Stimulated activated CD4-positive, alpha-beta T cell treated with anti-CD3 and anti-CD28 coated beads, Interleukin-15, amount 100 ng/mL, for 48 hours (primary cell): Measurements from ENCODE around the gene MAPRE3.
"Not testable (repeated sequence)": the region's sequence is repeated elsewhere in the genome, so short reads cannot be mapped to it uniquely, and the experiment has no call there.

Experiments
- DNase-seq, 2 donors: peaks; one replicate each; pipeline ENCODE4 v3.0.0-alpha.2; 2020; ENCODE audit warnings: low read depth in 2 of 2

Gene MAPRE3

DNA sequence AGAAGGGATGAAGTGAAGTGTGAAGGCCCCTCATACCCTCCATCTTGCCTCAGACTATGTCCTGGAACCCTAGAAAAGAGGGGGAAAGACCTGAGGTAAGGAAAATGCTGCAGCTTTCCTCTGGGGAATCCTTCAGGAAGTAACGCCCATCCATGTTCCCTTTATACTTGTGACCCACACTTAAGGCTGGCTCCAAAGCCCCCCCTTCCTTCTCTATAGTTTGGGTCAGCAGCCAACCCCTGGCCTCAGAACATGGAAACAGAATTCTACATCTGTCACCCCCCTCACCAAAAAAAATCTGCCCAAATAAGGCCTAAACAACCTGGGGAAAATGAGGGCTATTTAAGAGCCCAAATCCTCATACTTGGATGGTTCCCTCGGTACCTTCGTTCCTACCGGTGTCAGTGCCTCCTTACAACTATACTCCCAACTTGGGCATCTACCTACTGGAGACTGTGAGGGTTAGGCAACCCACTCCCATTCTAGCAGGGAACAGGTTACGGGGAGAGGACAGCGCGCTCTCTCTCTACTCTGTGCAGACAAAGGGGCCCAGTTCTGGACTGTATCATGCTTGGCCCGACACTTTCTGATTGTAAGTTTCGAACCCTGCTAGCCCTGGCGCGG lies 100.3 kb downstream of the MAPRE3 start:
- no peak for DNase-seq

- peak; percentile 78 to 90 for DNase-seq
Measured at GRCh38 chr2:27071277-27071989, 101.0 kb downstream of the MAPRE3 start, which contains the start of gene OST4. TSS of gene OST4 (minus strand) at chr2:27071654.

DNA sequence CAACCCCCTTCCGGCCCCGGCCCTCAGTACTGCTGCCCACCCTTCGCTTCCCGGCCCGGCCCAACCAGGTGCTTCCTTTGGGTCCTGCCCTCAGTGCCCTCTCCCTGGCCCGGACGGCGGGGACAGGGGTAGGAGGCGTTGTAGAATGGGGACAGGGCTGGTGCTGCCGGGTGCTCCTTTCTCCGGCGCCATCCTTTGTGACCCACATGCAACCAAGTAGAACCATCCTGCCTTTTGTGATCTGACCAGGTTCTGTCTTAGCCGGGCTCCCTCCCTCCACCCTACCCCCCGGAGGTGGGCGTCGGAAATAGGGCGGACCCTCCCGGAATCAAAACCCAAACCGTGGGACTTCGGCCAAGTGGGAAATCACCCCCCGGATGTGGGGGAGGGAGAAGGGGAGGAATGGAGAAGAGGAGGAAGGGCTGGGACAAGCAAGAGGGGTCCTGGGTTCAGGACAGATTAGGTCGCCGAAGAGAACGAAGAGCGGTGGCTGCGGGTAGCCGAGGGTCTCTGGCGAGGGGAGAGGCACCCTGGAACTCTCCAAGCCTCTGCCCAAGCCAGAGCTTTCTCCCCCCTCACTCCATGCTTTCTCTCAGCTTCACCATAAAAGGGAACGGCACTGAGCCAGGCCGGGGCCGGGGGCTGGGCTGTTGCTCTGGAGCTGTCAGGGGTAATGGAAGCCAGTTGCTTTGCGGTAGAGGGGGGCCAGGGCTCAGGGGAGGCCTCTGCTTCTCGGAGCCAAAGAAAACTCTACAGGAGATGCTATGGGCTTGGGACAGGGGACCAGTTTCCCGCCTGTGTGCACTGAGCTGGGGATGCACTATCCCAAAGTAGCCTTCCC lies 101.8 kb downstream of the MAPRE3 start:
- DNase-seq, result no peak

- DNase-seq, result no peak
Measured at GRCh38 chr2:27072920-27073319, 102.5 kb downstream of the MAPRE3 start.

DNA sequence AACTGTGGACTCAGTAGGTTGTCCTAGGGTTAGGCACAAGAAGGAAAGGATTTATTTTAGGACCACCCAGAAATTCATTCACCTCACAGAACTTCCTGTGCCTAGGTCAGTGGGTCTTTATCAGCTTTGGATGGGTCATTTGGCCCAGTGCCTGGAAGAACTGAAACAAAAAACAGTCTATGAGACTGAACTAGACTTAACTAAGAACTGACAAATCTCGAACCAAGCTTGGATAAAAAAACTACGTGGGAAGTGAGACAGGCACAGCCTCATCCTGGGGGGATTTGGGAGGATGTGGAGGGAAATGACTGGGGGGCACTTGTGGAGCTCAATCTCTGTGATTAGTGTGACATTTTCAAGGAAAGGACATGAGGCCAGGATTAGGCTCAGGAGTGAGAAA lies 103.3 kb downstream of the MAPRE3 start:
- no peak for DNase-seq

DNA sequence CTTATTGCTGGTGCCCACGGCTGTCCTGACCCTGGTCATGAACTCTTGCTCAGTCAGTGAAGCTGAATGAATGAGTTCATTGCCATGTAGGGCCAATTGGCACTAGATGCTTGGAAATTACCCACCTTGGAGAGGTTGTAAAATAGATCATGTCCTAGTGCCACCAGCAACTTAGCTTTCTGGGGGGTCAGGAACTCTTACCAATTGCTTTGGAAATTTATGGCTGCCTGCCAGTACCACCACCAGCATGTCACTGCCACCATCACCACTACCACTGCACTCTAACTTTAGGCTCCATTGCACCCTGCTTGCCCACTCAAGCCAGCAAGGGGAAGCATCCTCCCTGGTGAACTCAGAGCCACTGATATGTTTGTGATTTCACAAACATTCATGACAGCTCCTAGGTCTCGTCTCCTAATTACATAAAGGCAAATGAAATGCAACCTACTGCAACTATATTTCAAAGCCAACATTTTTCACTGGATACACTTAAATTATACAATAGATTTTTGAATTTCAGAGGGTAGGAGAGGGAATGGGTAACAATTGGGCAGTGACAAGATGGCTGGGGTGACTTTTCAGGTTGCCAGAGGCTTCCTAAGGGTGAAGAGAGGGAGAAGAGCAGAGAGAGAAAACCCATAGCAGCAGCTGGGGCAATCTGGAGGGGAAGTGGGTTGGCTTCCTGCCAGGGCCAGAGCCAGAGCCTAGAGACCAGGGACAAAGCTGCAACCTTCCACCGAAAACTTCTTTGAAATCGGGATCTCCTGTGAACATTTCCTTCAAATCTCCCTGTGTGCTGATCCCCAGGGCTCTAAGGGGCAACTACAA lies 104.5 kb downstream of the MAPRE3 start:
- DNase-seq, result no peak

- not testable (repeated sequence) for DNase-seq
Measured at GRCh38 chr2:27075566-27075871, 105.1 kb downstream of the MAPRE3 start.

GRCh38 chr2:27076323-27076722 lies 105.9 kb downstream of the MAPRE3 start:
- no peak for DNase-seq
